Ascending aorta (tissue), 2 donors: ENCODE results near the gene MINDY4. TPM values are rescaled to one million over a fixed set of nuclear protein-coding genes. Genes with fewer than 3 reads are reported as not detected.

Source experiments
- DNase-seq, 2 donors: peaks; one replicate each; pipeline ENCODE4 v3.0.0-alpha.2; 2019; ENCODE audit warnings: low spot score in 2 of 2
- H3K27ac ChIP-seq, 2 donors: fragments of 200-600 bp; sonication (generic); one replicate each; pipeline ENCODE4 v1.5.1; 2016 to 2017; ENCODE audit warnings: mild to moderate bottlenecking in 1 of 2
- H3K27me3 ChIP-seq: fragments of 200-600 bp; sonication (generic); one replicate; pipeline ENCODE4 v1.5.1; 2017
- H3K36me3 ChIP-seq, 2 donors: fragments of 200-600 bp; sonication (generic); one replicate each; pipeline ENCODE4 v1.5.1; 2016
- H3K4me1 ChIP-seq, 2 donors: fragments of 200-600 bp; sonication (generic); one replicate each; pipeline ENCODE4 v1.5.1; 2016 to 2017; ENCODE audit warnings: mild to moderate bottlenecking in 1 of 2
- H3K4me3 ChIP-seq, 2 donors: fragments of 200-600 bp; sonication (generic); one replicate each; pipeline ENCODE4 v1.5.1; 2016 to 2017; ENCODE audit warnings: mild to moderate bottlenecking in 1 of 2
- H3K9me3 ChIP-seq, 2 donors: fragments of 200-600 bp; sonication (generic); one replicate each; pipeline ENCODE4 v1.5.1; 2016
- CTCF ChIP-seq, 3 experiments: fragments of 200-600 bp in 2 of 3; fragments of 450-650 bp in 1 of 3; sonication (generic) in 2 of 3; IDR thresholded peaks; one replicate each; pipeline ENCODE4 v1.5.1; 2016 to 2019; ENCODE audit warnings: antibody characterized with exemption in 3 of 3, mild to moderate bottlenecking in 1 of 3, moderate library complexity in 1 of 3
- intact Hi-C: fragments of 100-400 bp; cut with DNase I; formaldehyde crosslinking; loops from one replicate; pipeline ENCODE4 v1.15.1; 2023
- total RNA-seq: library from RNA; depleted of rRNA; stranded (reverse); fragments of >200 nt; gene quantifications from one replicate; pipeline ENCODE4 v1.1.0, GENCODE V29; 2016

Gene MINDY4
- total RNA-seq, 1 donor from 2014 or later = 6.0 TPM

- H3K9me3 ChIP-seq = no peaks in the 10 kb centered on the region
- no peaks in the 10 kb centered on the region for H3K27me3 ChIP-seq
- H3K36me3 ChIP-seq = peaks cover 21 to 25% of the 10 kb centered on the region in 2 donors
- intact Hi-C loops = no loop called here
- no peak for TF ChIP-seq CTCF (IDR thresholded peaks at IDR 0.05)
- DNase-seq = peak in 1 of 2 donors; percentile 59
- no peaks in the 10 kb centered on the region for H3K4me1 ChIP-seq
- no peak overlapping the region for H3K4me3 ChIP-seq
- H3K27ac ChIP-seq = no peak overlapping the region
Observed at GRCh38 chr7:30930621-30931020, 159.4 kb downstream of the MINDY4 start.

GRCh38 chr7:30931161-30931928 is 160.1 kb downstream of the MINDY4 start:
- no peak overlapping the region for H3K4me3 ChIP-seq
- H3K9me3 ChIP-seq = no peaks in the 10 kb centered on the region
- no peaks in the 10 kb centered on the region for H3K27me3 ChIP-seq
- H3K27ac ChIP-seq = no peak overlapping the region
- H3K4me1 ChIP-seq = no peaks in the 10 kb centered on the region
- peaks cover 14 to 18% of the 10 kb centered on the region in 2 donors for H3K36me3 ChIP-seq
- intact Hi-C loops = no loop called here
- TF ChIP-seq CTCF (IDR thresholded peaks at IDR 0.05) = no peak
- peak in 1 of 2 donors; percentile 53 for DNase-seq

DNA sequence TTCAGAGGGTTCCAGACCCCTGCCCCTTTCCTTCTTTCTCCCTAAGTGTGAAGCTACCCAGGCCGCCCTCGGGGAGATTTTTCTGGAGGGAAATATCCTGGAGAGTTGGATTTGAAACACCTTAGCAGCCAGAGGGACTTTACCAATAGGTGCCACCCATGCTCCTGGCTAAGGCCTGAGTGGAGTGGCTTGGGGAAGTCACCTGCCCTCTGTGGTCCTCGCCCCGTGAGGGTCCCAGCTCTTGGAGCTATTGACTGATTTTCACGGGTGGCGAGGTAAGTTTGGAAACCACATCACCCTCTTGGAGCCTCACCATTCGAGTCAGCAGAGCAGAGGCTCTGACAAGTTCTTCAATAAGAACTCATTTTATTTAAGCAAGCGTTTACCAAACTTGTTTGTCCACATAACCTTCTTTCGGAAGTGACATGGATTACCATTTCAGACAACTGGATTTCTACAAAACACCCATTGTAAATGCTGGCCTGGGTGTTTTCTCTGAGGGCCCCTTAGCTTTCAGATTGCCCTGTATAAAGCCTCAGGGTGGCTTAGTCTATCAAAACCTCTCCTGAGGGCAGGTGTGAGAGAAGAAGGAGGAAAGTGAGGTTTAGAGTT is 160.8 kb downstream of the MINDY4 start:
- Histone ChIP-seq H3K27me3 (no peaks in the 10 kb centered on the region), H3K4me1 (no peaks in the 10 kb centered on the region), H3K27ac (no peak overlapping the region), H3K36me3 (peaks cover 7 to 11% of the 10 kb centered on the region in 2 donors), H3K9me3 (no peaks in the 10 kb centered on the region), H3K4me3 (no peak overlapping the region)
- TF ChIP-seq CTCF (IDR thresholded peaks at IDR 0.05) = no peak
- peak in 1 of 2 donors; percentile 56 for DNase-seq
- intact Hi-C loops = no loop called here

DNA sequence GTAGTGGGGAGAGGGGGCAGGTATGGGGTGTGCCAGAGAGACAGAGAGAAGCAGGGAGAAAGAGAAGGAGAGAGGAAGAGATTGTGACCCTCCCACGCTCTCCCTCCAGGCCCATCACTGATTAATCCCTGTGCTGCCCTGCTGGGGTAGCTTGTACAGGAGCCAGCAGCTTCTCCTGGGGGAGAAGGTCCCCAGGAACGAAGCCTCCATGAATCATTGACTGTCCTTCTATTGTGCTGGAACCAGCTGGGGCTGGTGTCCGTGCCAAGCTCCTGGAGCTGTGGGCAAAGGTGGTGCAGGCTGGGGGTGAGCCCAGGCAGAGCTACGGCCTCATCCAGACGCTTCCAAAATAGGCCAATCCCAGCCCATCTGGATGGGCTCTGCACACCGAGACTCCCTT is 161.3 kb downstream of the MINDY4 start:
- H3K4me3 ChIP-seq = no peak overlapping the region
- no peaks in the 10 kb centered on the region for H3K9me3 ChIP-seq
- no peaks in the 10 kb centered on the region for H3K27me3 ChIP-seq
- H3K36me3 ChIP-seq = peaks cover 1 to 9% of the 10 kb centered on the region in 2 donors
- no peak for TF ChIP-seq CTCF (IDR thresholded peaks at IDR 0.05)
- intact Hi-C loops = no loop called here
- H3K4me1 ChIP-seq = no peaks in the 10 kb centered on the region
- DNase-seq = no peak
- H3K27ac ChIP-seq = no peak overlapping the region

DNA sequence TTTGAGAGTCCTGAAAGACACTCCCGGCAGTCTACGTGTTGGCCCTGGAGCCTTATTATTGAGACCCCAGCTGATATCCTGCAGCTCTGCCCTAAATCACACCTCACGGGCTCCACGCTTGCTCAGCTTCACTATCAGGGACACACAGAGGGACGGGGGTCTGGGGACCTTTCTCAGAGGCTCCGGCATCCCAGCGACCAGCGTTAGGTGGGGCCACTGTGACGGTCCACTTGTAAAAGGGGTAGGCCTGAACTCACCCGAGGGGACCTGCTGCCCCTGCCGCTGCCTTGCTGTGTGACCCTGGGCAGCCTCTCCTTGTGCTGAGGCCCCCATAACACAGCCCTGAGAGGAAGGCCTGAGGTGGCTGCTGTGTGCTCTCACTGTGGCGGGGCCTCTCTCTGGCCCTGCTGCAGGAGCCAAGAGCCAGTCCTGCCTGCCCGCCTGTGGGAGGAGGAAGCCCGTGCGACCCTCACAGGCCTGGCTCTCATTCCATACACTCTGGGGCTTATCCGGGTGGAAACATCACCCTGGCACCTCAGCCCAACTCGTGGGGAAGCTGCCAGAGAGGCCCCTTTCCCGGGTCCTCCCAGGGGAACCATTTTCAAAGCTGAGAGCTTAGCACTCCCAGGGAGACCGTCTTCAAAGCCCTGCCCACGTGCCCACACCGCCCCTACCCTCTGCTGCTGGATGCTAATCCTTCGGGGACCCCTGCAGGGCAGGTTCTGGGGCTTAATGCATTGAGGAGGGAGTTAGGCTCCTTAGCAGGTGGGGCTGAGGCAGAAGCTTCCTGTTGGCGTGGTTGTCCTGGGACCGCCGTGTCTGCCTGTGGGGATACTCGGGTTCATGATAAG is 162.1 kb downstream of the MINDY4 start:
- Histone ChIP-seq H3K27me3 (no peaks in the 10 kb centered on the region), H3K4me3 (no peak overlapping the region), H3K36me3 (peaks cover 0 to 3% of the 10 kb centered on the region in 2 donors), H3K4me1 (no peaks in the 10 kb centered on the region), H3K9me3 (no peaks in the 10 kb centered on the region), H3K27ac (no peak overlapping the region)
- TF ChIP-seq CTCF (IDR thresholded peaks at IDR 0.05) = no peak
- peak in 1 of 2 donors; percentile 63 for DNase-seq
- intact Hi-C loops = no loop called here
